Measurements from ENCODE around the gene NUFIP1. TPM values are rescaled to one million over a fixed set of nuclear protein-coding genes. Genes with fewer than 3 reads are reported as not detected.

Gene NUFIP1
- total and polyA plus RNA-seq, 7 experiments from 2014 or later, result 3.7 to 6.6 (median 5.3) TPM

DNA sequence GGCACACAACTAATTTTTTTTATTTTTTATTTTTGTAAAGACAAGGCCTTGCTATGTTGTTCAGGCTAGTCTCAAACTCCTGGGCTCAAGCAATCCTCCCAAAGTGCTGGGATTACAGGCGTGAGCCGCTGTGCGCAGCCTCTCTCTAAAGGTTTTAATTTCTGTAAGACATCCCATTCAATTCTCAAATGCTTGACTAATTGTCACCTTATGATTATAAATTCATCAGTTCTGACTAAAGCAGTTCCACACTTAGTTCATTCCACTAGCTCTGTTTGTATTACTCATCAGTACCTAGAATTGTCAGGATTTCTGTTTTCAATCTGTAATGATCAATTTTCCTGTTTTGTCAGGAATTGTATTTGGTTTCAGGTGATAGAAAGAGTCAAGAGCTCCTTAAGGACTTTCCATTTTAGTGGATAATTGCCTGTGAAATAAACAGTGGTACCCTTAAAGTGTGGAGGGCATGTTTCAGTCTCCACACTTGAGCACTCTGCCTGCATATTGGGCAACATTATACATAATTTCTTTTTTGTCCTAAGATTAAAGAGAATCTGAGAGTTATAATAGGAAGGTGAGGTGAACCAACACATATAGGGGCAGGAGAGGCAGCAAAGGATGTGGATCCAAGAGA lies 27.6 kb upstream of the NUFIP1 start:
- CTCF ChIA-PET, result no interaction called here

GRCh38 chr13:45015300-45015699 lies 26.0 kb upstream of the NUFIP1 start:
- no peak overlapping the region for H3K4me3 Mint-ChIP-seq
- POLR2A ChIA-PET, result no interaction called here
- peaks cover 18 to 46% (median 33%) of the 10 kb centered on the region in 5 donors for H3K36me3 Mint-ChIP-seq
- Histone ChIP-seq H3K9me3 (ENCODE audit: control insufficient read depth in 2 of 3, low read length in 3 of 3) (no peaks in the 10 kb centered on the region), H3K27ac (ENCODE audit: low read depth, low read length) (no peak overlapping the region), H3K36me3 (ENCODE audit: control insufficient read depth in 2 of 3, insufficient read depth in 3 of 3, low read length in 3 of 3) (peaks cover 0 to 47% (median 0%) of the 10 kb centered on the region in 3 experiments), H3K27me3 (ENCODE audit: control insufficient read depth in 2 of 2, insufficient read depth in 2 of 2, low read length in 2 of 2) (no peaks in the 10 kb centered on the region), H3K4me3 (ENCODE audit: low read length) (no peak overlapping the region), H3K4me1 (ENCODE audit: control insufficient read depth in 2 of 2, insufficient read depth in 2 of 2, low read length in 2 of 2) (no peaks in the 10 kb centered on the region)
- CTCF ChIA-PET, result interaction anchor here (0.8 kb wide), 1 partner anchor 354 kb away, joined by 3 read pairs; no protein-coding TSS in a partner anchor
- peaks cover 0 to 2% (median 0%) of the 10 kb centered on the region in 7 donors for H3K4me1 Mint-ChIP-seq
- H3K27me3 Mint-ChIP-seq, result no peaks in the 10 kb centered on the region
- intact Hi-C loops (cut with micrococcal nuclease), result no loop called here
- H3K27ac Mint-ChIP-seq, result no peak overlapping the region
- DNase-seq (no peak), ATAC-seq (no peak)
- no peaks in the 10 kb centered on the region for H3K9me3 Mint-ChIP-seq

More for the DNA sequence above, 27.6 kb upstream of the NUFIP1 start:
- no peak overlapping the region for H3K4me3 ChIP-seq (ENCODE audit: low read length)
- peaks cover 0 to 39% (median 0%) of the 10 kb centered on the region in 3 experiments for H3K36me3 ChIP-seq (ENCODE audit: control insufficient read depth in 2 of 3, insufficient read depth in 3 of 3, low read length in 3 of 3)
- DNase-seq, result no peak
- H3K27ac ChIP-seq (ENCODE audit: low read depth, low read length), result no peak overlapping the region
- intact Hi-C loops (cut with micrococcal nuclease), result no loop called here
- no peaks in the 10 kb centered on the region for H3K9me3 Mint-ChIP-seq
- H3K36me3 Mint-ChIP-seq, result peaks cover 7 to 41% (median 33%) of the 10 kb centered on the region in 5 donors
- POLR2A ChIA-PET, result interaction anchor here (0.6 kb wide), 1 partner anchor 831 kb away, joined by 3 read pairs; no protein-coding TSS in a partner anchor
- H3K4me1 Mint-ChIP-seq, result no peaks in the 10 kb centered on the region
- no peaks in the 10 kb centered on the region for H3K27me3 Mint-ChIP-seq
- H3K9me3 ChIP-seq (ENCODE audit: control insufficient read depth in 2 of 3, low read length in 3 of 3), result no peaks in the 10 kb centered on the region
- H3K27me3 ChIP-seq (ENCODE audit: control insufficient read depth in 2 of 2, insufficient read depth in 2 of 2, low read length in 2 of 2), result no peaks in the 10 kb centered on the region
- no peak overlapping the region for H3K4me3 Mint-ChIP-seq
- H3K4me1 ChIP-seq (ENCODE audit: control insufficient read depth in 2 of 2, insufficient read depth in 2 of 2, low read length in 2 of 2), result no peaks in the 10 kb centered on the region
- H3K27ac Mint-ChIP-seq, result no peak overlapping the region
- no peak for ATAC-seq

GRCh38 chr13:45011198-45011597 lies 21.9 kb upstream of the NUFIP1 start:
- no peak overlapping the region for H3K27ac Mint-ChIP-seq
- intact Hi-C loops (cut with micrococcal nuclease), result no loop called here
- Histone ChIP-seq H3K9me3 (ENCODE audit: control insufficient read depth in 2 of 3, low read length in 3 of 3) (no peaks in the 10 kb centered on the region), H3K36me3 (ENCODE audit: control insufficient read depth in 2 of 3, insufficient read depth in 3 of 3, low read length in 3 of 3) (peaks cover 0 to 58% (median 4%) of the 10 kb centered on the region in 3 experiments), H3K4me1 (ENCODE audit: control insufficient read depth in 2 of 2, insufficient read depth in 2 of 2, low read length in 2 of 2) (no peaks in the 10 kb centered on the region), H3K4me3 (ENCODE audit: low read length) (no peak overlapping the region), H3K27me3 (ENCODE audit: control insufficient read depth in 2 of 2, insufficient read depth in 2 of 2, low read length in 2 of 2) (no peaks in the 10 kb centered on the region), H3K27ac (ENCODE audit: low read depth, low read length) (no peak overlapping the region)
- no peaks in the 10 kb centered on the region for H3K9me3 Mint-ChIP-seq
- H3K36me3 Mint-ChIP-seq, result peaks cover 23 to 53% (median 31%) of the 10 kb centered on the region in 5 donors
- DNase-seq (no peak), ATAC-seq (no peak)
- peaks cover 0 to 2% (median 0%) of the 10 kb centered on the region in 7 donors for H3K4me1 Mint-ChIP-seq
- H3K4me3 Mint-ChIP-seq, result no peak overlapping the region
- no peaks in the 10 kb centered on the region for H3K27me3 Mint-ChIP-seq
- ChIA-PET CTCF (no interaction called here), POLR2A (interaction anchor here (0.6 kb wide), 1 partner anchor 20 kb away, joined by 3 read pairs; no protein-coding TSS in a partner anchor)

DNA sequence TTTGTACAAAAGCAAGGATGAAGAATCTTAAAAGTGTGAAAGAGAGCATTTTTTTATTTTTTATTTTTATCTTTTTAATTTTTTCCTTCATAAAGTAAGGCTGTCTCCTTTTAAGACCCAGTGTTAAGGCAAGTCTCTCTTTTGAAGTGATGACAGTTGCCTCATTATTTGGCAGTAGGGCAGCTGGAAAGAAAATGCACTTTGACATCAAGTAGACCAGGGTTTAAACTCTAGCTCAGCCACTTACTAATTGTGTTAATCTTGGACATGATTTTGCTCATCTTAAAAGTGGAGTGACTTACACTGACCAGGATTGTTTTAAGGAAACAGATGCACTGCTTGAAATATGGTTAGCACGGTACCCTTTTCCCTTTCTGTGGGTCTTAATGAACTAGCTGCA lies 18.6 kb upstream of the NUFIP1 start:
- H3K9me3 Mint-ChIP-seq, result no peaks in the 10 kb centered on the region
- H3K4me1 Mint-ChIP-seq, result peaks cover 0 to 2% (median 0%) of the 10 kb centered on the region in 7 donors
- no peak overlapping the region for H3K27ac Mint-ChIP-seq
- H3K4me1 ChIP-seq (ENCODE audit: control insufficient read depth in 2 of 2, insufficient read depth in 2 of 2, low read length in 2 of 2), result no peaks in the 10 kb centered on the region
- H3K27me3 ChIP-seq (ENCODE audit: control insufficient read depth in 2 of 2, insufficient read depth in 2 of 2, low read length in 2 of 2), result no peaks in the 10 kb centered on the region
- POLR2A ChIA-PET, result no interaction called here
- no peaks in the 10 kb centered on the region for H3K27me3 Mint-ChIP-seq
- ATAC-seq (no peak), DNase-seq (no peak)
- intact Hi-C loops (cut with micrococcal nuclease), result no loop called here
- H3K9me3 ChIP-seq (ENCODE audit: control insufficient read depth in 2 of 3, low read length in 3 of 3), result no peaks in the 10 kb centered on the region
- H3K36me3 ChIP-seq (ENCODE audit: control insufficient read depth in 2 of 3, insufficient read depth in 3 of 3, low read length in 3 of 3), result peaks cover 0 to 45% (median 4%) of the 10 kb centered on the region in 3 experiments
- CTCF ChIA-PET, result interaction anchor here (1.4 kb wide), 1 partner anchor 39 kb away, joined by 3 read pairs; no protein-coding TSS in a partner anchor
- H3K4me3 Mint-ChIP-seq, result no peak overlapping the region
- peaks cover 19 to 45% (median 21%) of the 10 kb centered on the region in 5 donors for H3K36me3 Mint-ChIP-seq
- H3K27ac ChIP-seq (ENCODE audit: low read depth, low read length), result no peak overlapping the region
- H3K4me3 ChIP-seq (ENCODE audit: low read length), result no peak overlapping the region

DNA sequence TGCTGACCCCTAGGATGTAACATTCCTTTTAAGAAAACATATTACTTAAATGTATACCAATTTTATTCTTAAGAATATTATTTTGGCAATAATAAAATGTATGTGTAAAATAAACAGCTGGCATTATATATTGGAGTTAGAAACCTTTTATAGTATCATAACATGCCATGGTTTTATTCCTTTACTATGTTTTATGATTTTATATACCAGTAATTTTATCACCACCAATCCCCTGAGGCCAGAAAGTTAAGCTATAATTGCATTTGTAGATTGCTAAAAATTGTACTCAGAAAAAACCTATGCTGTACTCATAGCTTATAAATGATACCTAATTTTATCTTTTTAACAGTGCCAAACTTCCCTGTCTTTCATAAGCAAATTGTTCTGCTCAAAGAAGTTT lies 18.0 kb upstream of the NUFIP1 start:
- peaks cover 20 to 48% (median 27%) of the 10 kb centered on the region in 5 donors for H3K36me3 Mint-ChIP-seq
- CTCF ChIA-PET, result interaction anchor here (1.4 kb wide), 1 partner anchor 40 kb away, joined by 3 read pairs; no protein-coding TSS in a partner anchor

DNA sequence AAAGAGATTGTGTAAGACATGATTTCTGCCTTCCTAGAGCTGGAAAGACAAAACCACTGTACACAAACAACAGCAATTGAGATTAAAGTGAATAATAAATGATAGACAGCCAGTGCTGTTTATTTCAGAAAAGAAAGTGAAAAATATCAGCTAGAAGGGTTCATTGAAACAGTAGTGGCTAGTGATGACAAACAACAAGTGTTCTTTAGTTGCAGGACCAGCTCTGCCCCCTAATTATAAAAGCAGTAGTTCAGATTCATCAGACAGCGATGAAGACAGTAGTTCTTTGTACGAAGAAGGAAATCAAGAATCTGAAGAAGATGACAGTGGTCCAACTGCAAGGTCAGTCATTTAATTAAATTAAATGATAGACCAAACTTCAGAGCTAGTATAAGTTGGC lies 14.8 kb upstream of the NUFIP1 start:
- POLR2A ChIA-PET, result no interaction called here
- H3K9me3 Mint-ChIP-seq, result no peaks in the 10 kb centered on the region
- H3K36me3 Mint-ChIP-seq, result peaks cover 4 to 31% (median 29%) of the 10 kb centered on the region in 5 donors

More for the DNA sequence above, 18.0 kb upstream of the NUFIP1 start:
- Mint-ChIP-seq H3K4me3 (no peak overlapping the region), H3K9me3 (no peaks in the 10 kb centered on the region), H3K27ac (no peak overlapping the region), H3K4me1 (peaks cover 0 to 2% (median 0%) of the 10 kb centered on the region in 7 donors), H3K27me3 (no peaks in the 10 kb centered on the region)
- H3K4me1 ChIP-seq (ENCODE audit: control insufficient read depth in 2 of 2, insufficient read depth in 2 of 2, low read length in 2 of 2), result no peaks in the 10 kb centered on the region
- no peak overlapping the region for H3K27ac ChIP-seq (ENCODE audit: low read depth, low read length)
- ATAC-seq, result no peak
- intact Hi-C loops (cut with micrococcal nuclease), result no loop called here
- peaks cover 0 to 45% (median 4%) of the 10 kb centered on the region in 3 experiments for H3K36me3 ChIP-seq (ENCODE audit: control insufficient read depth in 2 of 3, insufficient read depth in 3 of 3, low read length in 3 of 3)
- no peaks in the 10 kb centered on the region for H3K27me3 ChIP-seq (ENCODE audit: control insufficient read depth in 2 of 2, insufficient read depth in 2 of 2, low read length in 2 of 2)
- no peaks in the 10 kb centered on the region for H3K9me3 ChIP-seq (ENCODE audit: control insufficient read depth in 2 of 3, low read length in 3 of 3)
- DNase-seq, result no peak
- POLR2A ChIA-PET, result no interaction called here
- H3K4me3 ChIP-seq (ENCODE audit: low read length), result no peak overlapping the region

GRCh38 chr13:45003417-45003816 lies 14.1 kb upstream of the NUFIP1 start:
- Mint-ChIP-seq H3K4me1 (peaks cover 0 to 5% (median 2%) of the 10 kb centered on the region in 7 donors), H3K27ac (no peak overlapping the region), H3K36me3 (peaks cover 4 to 33% (median 26%) of the 10 kb centered on the region in 5 donors), H3K4me3 (no peak overlapping the region), H3K27me3 (no peaks in the 10 kb centered on the region), H3K9me3 (no peaks in the 10 kb centered on the region)
- Histone ChIP-seq H3K4me3 (ENCODE audit: low read length) (no peak overlapping the region), H3K27ac (ENCODE audit: low read depth, low read length) (no peak overlapping the region), H3K36me3 (ENCODE audit: control insufficient read depth in 2 of 3, insufficient read depth in 3 of 3, low read length in 3 of 3) (peaks cover 0 to 29% (median 0%) of the 10 kb centered on the region in 3 experiments), H3K9me3 (ENCODE audit: control insufficient read depth in 2 of 3, low read length in 3 of 3) (no peaks in the 10 kb centered on the region), H3K4me1 (ENCODE audit: control insufficient read depth in 2 of 2, insufficient read depth in 2 of 2, low read length in 2 of 2) (no peaks in the 10 kb centered on the region), H3K27me3 (ENCODE audit: control insufficient read depth in 2 of 2, insufficient read depth in 2 of 2, low read length in 2 of 2) (no peaks in the 10 kb centered on the region)
- DNase-seq (no peak), ATAC-seq (no peak)
- intact Hi-C loops (cut with micrococcal nuclease), result no loop called here
- ChIA-PET CTCF (no interaction called here), POLR2A (no interaction called here)

More for the DNA sequence above, 14.8 kb upstream of the NUFIP1 start:
- intact Hi-C loops (cut with micrococcal nuclease), result no loop called here
- Mint-ChIP-seq H3K27ac (no peak overlapping the region), H3K4me1 (peaks cover 0 to 4% (median 0%) of the 10 kb centered on the region in 7 donors), H3K27me3 (no peaks in the 10 kb centered on the region), H3K4me3 (no peak overlapping the region)
- no peak for DNase-seq
- no peak overlapping the region for H3K4me3 ChIP-seq (ENCODE audit: low read length)
- H3K27ac ChIP-seq (ENCODE audit: low read depth, low read length), result no peak overlapping the region
- H3K4me1 ChIP-seq (ENCODE audit: control insufficient read depth in 2 of 2, insufficient read depth in 2 of 2, low read length in 2 of 2), result no peaks in the 10 kb centered on the region
- no peaks in the 10 kb centered on the region for H3K9me3 ChIP-seq (ENCODE audit: control insufficient read depth in 2 of 3, low read length in 3 of 3)
- H3K36me3 ChIP-seq (ENCODE audit: control insufficient read depth in 2 of 3, insufficient read depth in 3 of 3, low read length in 3 of 3), result peaks cover 0 to 33% (median 4%) of the 10 kb centered on the region in 3 experiments
- H3K27me3 ChIP-seq (ENCODE audit: control insufficient read depth in 2 of 2, insufficient read depth in 2 of 2, low read length in 2 of 2), result no peaks in the 10 kb centered on the region
- no peak for ATAC-seq
- CTCF ChIA-PET, result no interaction called here
